Measurements from ENCODE around the gene CPNE4. TPM values are rescaled to one million over a fixed set of nuclear protein-coding genes. Genes with fewer than 3 reads are reported as not detected.

CPNE4 gene
- total RNA-seq = not detected

DNA sequence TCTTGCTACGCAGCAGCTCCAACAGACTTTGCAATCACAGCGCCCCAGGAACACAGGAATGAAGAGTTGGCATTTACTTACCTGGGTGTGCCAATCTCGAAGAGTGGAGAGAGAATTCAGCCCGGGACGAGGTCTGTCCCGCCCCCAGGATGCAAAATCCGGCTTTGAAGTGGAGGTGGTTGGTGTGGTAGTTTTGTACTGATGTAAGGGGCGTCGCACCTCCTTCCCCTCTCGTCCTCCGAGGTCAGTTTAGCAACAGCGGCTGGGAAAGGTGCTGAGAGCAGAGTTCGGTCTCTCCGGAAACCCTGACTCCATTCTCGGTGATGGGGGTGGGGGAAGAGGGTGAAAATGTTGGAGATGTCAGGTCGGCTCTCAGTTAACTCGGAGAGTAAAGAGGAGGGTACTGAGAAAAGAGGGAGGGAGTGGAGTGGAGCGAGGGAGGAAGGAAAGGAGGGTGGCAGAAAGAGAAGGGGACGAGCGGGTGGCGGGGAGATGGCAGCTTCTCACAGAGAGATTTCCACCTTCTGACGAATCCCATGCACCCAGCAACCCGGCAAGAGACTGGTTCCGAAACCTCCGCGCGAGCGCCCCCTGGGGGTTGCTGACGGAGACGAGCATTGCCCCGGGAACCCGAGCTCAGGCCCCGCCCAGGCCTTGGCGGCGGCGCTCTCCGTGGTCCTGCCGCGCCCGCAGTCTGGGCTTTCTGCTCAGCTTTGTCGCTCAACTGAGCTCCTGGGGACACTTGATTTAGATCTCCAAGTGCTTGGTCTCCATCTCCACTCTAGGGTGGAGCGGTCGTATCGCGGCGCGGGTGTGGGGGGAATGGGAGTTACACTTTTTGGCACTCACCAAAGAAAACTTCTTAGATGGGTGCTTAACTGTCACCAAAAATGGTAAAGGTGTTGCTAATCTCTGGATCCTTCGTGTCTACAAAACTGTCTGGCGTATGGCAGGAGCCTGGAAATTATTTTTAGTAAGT lies at the start of gene CPNE4:
CPNE4 (minus strand) TSS at position 529 of the 979 bp plus-strand sequence.
- no peak within 1 kb of the TSS for H3K27ac ChIP-seq
- peak; percentile 69 to 87 (median 84) for DNase-seq
- H3K4me1 ChIP-seq = peaks cover 11% of the 10 kb centered on the region
- no peaks in the 10 kb centered on the region for H3K36me3 ChIP-seq (replicated peaks in 1 of 2; ENCODE audit: insufficient read depth in 1 of 2, low read depth in 2 of 2)
- ATAC-seq = peak; percentile 95
- H3K9me3 ChIP-seq = no peaks in the 10 kb centered on the region
- intact Hi-C loops (cut with DNase I) = loop anchor here (10.0 kb wide), 1 partner anchor 240 kb away; no protein-coding TSS in a partner anchor
- 5% methylated on average over 47 to 48 of the region's 49 CpGs for WGBS, 2 donors
- H3K4me3 ChIP-seq = no peak within 1 kb of the TSS
- TF ChIP-seq, protein P1, sequence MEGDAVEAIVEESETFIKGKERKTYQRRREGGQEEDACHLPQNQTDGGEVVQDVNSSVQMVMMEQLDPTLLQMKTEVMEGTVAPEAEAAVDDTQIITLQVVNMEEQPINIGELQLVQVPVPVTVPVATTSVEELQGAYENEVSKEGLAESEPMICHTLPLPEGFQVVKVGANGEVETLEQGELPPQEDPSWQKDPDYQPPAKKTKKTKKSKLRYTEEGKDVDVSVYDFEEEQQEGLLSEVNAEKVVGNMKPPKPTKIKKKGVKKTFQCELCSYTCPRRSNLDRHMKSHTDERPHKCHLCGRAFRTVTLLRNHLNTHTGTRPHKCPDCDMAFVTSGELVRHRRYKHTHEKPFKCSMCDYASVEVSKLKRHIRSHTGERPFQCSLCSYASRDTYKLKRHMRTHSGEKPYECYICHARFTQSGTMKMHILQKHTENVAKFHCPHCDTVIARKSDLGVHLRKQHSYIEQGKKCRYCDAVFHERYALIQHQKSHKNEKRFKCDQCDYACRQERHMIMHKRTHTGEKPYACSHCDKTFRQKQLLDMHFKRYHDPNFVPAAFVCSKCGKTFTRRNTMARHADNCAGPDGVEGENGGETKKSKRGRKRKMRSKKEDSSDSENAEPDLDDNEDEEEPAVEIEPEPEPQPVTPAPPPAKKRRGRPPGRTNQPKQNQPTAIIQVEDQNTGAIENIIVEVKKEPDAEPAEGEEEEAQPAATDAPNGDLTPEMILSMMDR (IDR thresholded peaks at IDR 0.05) = peak; percentile 60 to 83 (median 74)
- TF ChIP-seq POLR2A (IDR thresholded peaks at IDR 0.05) = no peak
- peaks cover 0 to 8% of the 10 kb centered on the region in 2 donors for H3K27me3 ChIP-seq

GRCh38 chr3:132083583-132084279 lies 48.9 kb upstream of the CPNE4 start:
- ATAC-seq (no peak), DNase-seq (no peak)
- WGBS, 2 donors = 55 to 60% methylated on average over 6 of the region's 6 CpGs

DNA sequence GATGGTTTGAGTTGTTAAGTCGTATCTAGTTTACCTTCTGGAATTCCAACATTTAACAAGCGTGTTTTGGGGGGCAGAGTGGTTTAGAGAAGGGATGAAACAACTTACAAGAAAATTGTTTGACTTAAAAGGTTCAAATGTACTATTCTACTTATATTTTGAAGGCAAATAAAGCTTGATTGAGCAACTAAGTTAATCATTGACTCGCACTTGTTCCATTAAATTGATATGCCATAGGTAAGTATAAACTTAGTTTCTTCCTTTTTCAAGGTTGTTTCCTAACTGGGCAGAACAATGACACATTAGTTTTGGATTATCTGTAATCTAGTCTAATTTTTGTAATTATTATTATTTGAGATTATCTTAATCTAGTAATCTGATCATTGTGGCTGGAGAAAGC lies 48.3 kb upstream of the CPNE4 start:
- ATAC-seq (no peak), DNase-seq (no peak)
- no peaks in the 10 kb centered on the region for H3K4me1 ChIP-seq
- H3K36me3 ChIP-seq (replicated peaks in 1 of 2; ENCODE audit: insufficient read depth in 1 of 2, low read depth in 2 of 2) = no peaks in the 10 kb centered on the region
- 60 to 70% methylated on average over 3 of the region's 3 CpGs for WGBS, 2 donors
- intact Hi-C loops (cut with DNase I) = no loop called here
- no peak for TF ChIP-seq POLR2A (IDR thresholded peaks at IDR 0.05)
- TF ChIP-seq, protein P1 (IDR thresholded peaks at IDR 0.05) = no peak
- no peak overlapping the region for H3K4me3 ChIP-seq
- no peak overlapping the region for H3K27ac ChIP-seq
- no peaks in the 10 kb centered on the region for H3K27me3 ChIP-seq
- H3K9me3 ChIP-seq = no peaks in the 10 kb centered on the region

More at GRCh38 chr3:132083583-132084279, 48.9 kb upstream of the CPNE4 start:
- Histone ChIP-seq H3K9me3 (no peaks in the 10 kb centered on the region), H3K4me1 (no peaks in the 10 kb centered on the region), H3K4me3 (no peak overlapping the region), H3K27me3 (no peaks in the 10 kb centered on the region), H3K36me3 (replicated peaks in 1 of 2; ENCODE audit: insufficient read depth in 1 of 2, low read depth in 2 of 2) (no peaks in the 10 kb centered on the region), H3K27ac (no peak overlapping the region)
- TF ChIP-seq, protein P1 (IDR thresholded peaks at IDR 0.05) = no peak
- TF ChIP-seq POLR2A (IDR thresholded peaks at IDR 0.05) = no peak
- intact Hi-C loops (cut with DNase I) = no loop called here

- no peaks in the 10 kb centered on the region for H3K9me3 ChIP-seq
- 22 to 32% methylated on average over 1 of the region's 1 CpG for WGBS, 2 donors
- DNase-seq (no peak), ATAC-seq (no peak)
- no peaks in the 10 kb centered on the region for H3K4me1 ChIP-seq
- no peak overlapping the region for H3K4me3 ChIP-seq
- intact Hi-C loops (cut with DNase I) = no loop called here
- H3K36me3 ChIP-seq (replicated peaks in 1 of 2; ENCODE audit: insufficient read depth in 1 of 2, low read depth in 2 of 2) = no peaks in the 10 kb centered on the region
- TF ChIP-seq POLR2A (IDR thresholded peaks at IDR 0.05) = no peak
- TF ChIP-seq, protein P1 (IDR thresholded peaks at IDR 0.05) = no peak
- H3K27me3 ChIP-seq = no peaks in the 10 kb centered on the region
- H3K27ac ChIP-seq = no peak overlapping the region
These were observed 44.3 kb upstream of the CPNE4 start for GRCh38 chr3:132079147-132079546.

Measured in body of pancreas (tissue), 4 donors.